ENCODE results near the gene NARF.

DNA sequence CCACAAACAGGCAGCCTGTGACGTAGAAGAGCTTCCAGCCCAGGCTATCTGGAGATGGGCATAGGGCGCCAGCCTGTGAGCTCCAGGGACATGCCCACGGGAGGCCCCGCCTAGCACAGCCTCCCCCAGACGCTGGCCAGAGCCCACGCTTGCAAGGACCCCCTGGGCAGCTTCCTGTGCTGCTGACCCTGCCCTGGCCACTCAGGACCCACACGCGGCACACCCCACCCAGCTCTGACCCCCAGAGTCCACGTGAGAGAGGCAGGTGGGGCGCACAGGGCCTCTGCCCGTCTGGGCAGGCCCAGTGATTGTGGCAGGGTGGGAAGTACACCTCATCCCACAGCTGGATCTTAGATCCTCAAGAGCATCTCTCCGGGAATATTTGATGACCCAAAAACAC lies 11.9 kb upstream of the NARF start:
- TF ChIP-seq, protein P1, sequence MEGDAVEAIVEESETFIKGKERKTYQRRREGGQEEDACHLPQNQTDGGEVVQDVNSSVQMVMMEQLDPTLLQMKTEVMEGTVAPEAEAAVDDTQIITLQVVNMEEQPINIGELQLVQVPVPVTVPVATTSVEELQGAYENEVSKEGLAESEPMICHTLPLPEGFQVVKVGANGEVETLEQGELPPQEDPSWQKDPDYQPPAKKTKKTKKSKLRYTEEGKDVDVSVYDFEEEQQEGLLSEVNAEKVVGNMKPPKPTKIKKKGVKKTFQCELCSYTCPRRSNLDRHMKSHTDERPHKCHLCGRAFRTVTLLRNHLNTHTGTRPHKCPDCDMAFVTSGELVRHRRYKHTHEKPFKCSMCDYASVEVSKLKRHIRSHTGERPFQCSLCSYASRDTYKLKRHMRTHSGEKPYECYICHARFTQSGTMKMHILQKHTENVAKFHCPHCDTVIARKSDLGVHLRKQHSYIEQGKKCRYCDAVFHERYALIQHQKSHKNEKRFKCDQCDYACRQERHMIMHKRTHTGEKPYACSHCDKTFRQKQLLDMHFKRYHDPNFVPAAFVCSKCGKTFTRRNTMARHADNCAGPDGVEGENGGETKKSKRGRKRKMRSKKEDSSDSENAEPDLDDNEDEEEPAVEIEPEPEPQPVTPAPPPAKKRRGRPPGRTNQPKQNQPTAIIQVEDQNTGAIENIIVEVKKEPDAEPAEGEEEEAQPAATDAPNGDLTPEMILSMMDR (conservative IDR thresholded peaks at IDR 0.05; ENCODE audit: low read length): no peak
- TF ChIP-seq EZH2phosphoT487 (IDR thresholded peaks at IDR 0.05; ENCODE audit: borderline replicate concordance, low read depth, low read length): no peak
